Measurements from ENCODE around the gene HES5. TPM values are rescaled to one million over a fixed set of nuclear protein-coding genes. Genes with fewer than 3 reads are reported as not detected.

Gene HES5
- total RNA-seq, 6 donors from 2014 or later, result 0.31 to 1.6 (median 0.92) TPM; not detected in 2

GRCh38 chr1:2480236-2480985 is 49.7 kb downstream of the HES5 start:
- Histone ChIP-seq H3K27ac (no peak overlapping the region), H3K9me3 (no peaks in the 10 kb centered on the region), H3K27me3 (no peaks in the 10 kb centered on the region), H3K4me1 (no peaks in the 10 kb centered on the region), H3K4me3 (no peak overlapping the region), H3K36me3 (no peaks in the 10 kb centered on the region)
- TF ChIP-seq CTCF (IDR thresholded peaks at IDR 0.05) (no peak), EP300 (IDR thresholded peaks at IDR 0.05) (no peak), POLR2AphosphoS5 (IDR thresholded peaks at IDR 0.05) (no peak), POLR2A (IDR thresholded peaks at IDR 0.05) (no peak)
- DNase-seq (no peak), ATAC-seq (ENCODE audit: low FRiP score in 2 of 2) (no peak)
- 60 to 86% methylated on average over 1 to 17 of the region's 18 CpGs for WGBS, 2 donors

GRCh38 chr1:2479618-2480017 is 50.4 kb downstream of the HES5 start:
- Histone ChIP-seq H3K27me3 (no peaks in the 10 kb centered on the region), H3K9me3 (no peaks in the 10 kb centered on the region), H3K4me3 (no peak overlapping the region), H3K27ac (no peak overlapping the region), H3K36me3 (no peaks in the 10 kb centered on the region), H3K4me1 (no peaks in the 10 kb centered on the region)
- no peak for TF ChIP-seq POLR2AphosphoS5 (IDR thresholded peaks at IDR 0.05)
- TF ChIP-seq POLR2A (IDR thresholded peaks at IDR 0.05), result no peak
- TF ChIP-seq EP300 (IDR thresholded peaks at IDR 0.05), result no peak
- no peak for TF ChIP-seq CTCF (IDR thresholded peaks at IDR 0.05)
- no peak for DNase-seq
- no peak for ATAC-seq (ENCODE audit: low FRiP score in 2 of 2)
- 91% methylated on average over 28 of the region's 28 CpGs; no CpG with 5 or more reads in 1 of the 2 donors for WGBS, 2 donors

- H3K27ac ChIP-seq, result no peak overlapping the region
- DNase-seq, result no peak
- no peak overlapping the region for H3K4me3 ChIP-seq
- WGBS, 2 donors, result 76 to 77% methylated on average over 9 to 18 of the region's 20 CpGs
- no peaks in the 10 kb centered on the region for H3K9me3 ChIP-seq
- no peak for ATAC-seq (ENCODE audit: low FRiP score in 2 of 2)
- H3K36me3 ChIP-seq, result no peaks in the 10 kb centered on the region
- no peak for TF ChIP-seq EP300 (IDR thresholded peaks at IDR 0.05)
- no peak for TF ChIP-seq POLR2AphosphoS5 (IDR thresholded peaks at IDR 0.05)
- no peak for TF ChIP-seq CTCF (IDR thresholded peaks at IDR 0.05)
- TF ChIP-seq POLR2A (IDR thresholded peaks at IDR 0.05), result no peak
- H3K4me1 ChIP-seq, result no peaks in the 10 kb centered on the region
- no peaks in the 10 kb centered on the region for H3K27me3 ChIP-seq
Measured at GRCh38 chr1:2479186-2479585, 50.9 kb downstream of the HES5 start.

Other genes starting within 250 kb of the HES5 start
- gene MORN1, start 138.7 kb downstream of the HES5 start, total RNA-seq, result 10 to 100 TPM in 4 of 6 donors, 1 to 10 TPM in 2; 8.5 to 23.4 (median 14.6) TPM
- gene RER1, start 138.4 kb downstream of the HES5 start, total RNA-seq, result 100 to 1,000 TPM in 2 of 6 donors, 10 to 100 TPM in 4; 48.2 to 133 (median 61.1) TPM
- gene PEX10, start 117.7 kb downstream of the HES5 start, total RNA-seq, result 10 to 100 TPM; 15.7 to 32.1 (median 19.9) TPM
- gene PLCH2, start 54.0 kb downstream of the HES5 start, total RNA-seq, result 1 to 10 TPM; 1.5 to 7.3 (median 3.4) TPM
- gene PANK4, start 3.7 kb downstream of the HES5 start, total RNA-seq, result 100 to 1,000 TPM in 1 of 6 donors, 10 to 100 TPM in 5; 20.7 to 123 (median 36.9) TPM
- gene TNFRSF14, start 26.1 kb upstream of the HES5 start, total RNA-seq, result 100 to 1,000 TPM in 4 of 6 donors, 10 to 100 TPM in 2; 61.1 to 641 (median 147) TPM
- 10 to 100 TPM; 10.5 to 34.2 (median 22.0) TPM for gene PRXL2B, start 56.5 kb upstream of the HES5 start, total RNA-seq
- gene MMEL1, start 102.8 kb upstream of the HES5 start, total RNA-seq, result 1 to 10 TPM in 4 of 6 donors, not detected in 2; 2.9 to 5.5 (median 5.1) TPM

All from upper lobe of left lung (tissue), 6 donors.